ENCODE results near the gene NRTN.
"Not testable (repeated sequence)": the region's sequence is repeated elsewhere in the genome, so short reads cannot be mapped to it uniquely, and the experiment has no call there.

The NRTN gene

GRCh38 chr19:5850189-5850588, 45.3 kb downstream of the NRTN start:
- no peak overlapping the region for H3K4me3 ChIP-seq (ENCODE audit: low read length, poor library complexity, severe bottlenecking)
- no peak overlapping the region for H2AFZ ChIP-seq (ENCODE audit: low read length)
- no peaks in the 10 kb centered on the region for H3K79me2 ChIP-seq (ENCODE audit: insufficient read depth, low read length)
- no peaks in the 10 kb centered on the region for H3K36me3 ChIP-seq (ENCODE audit: insufficient read depth, low read length)
- no peaks in the 10 kb centered on the region for H4K20me1 ChIP-seq (ENCODE audit: insufficient read depth, low read length, poor library complexity, severe bottlenecking)
- H3K4me2 ChIP-seq (ENCODE audit: low read depth, low read length, poor library complexity, severe bottlenecking): no peak overlapping the region
- no peak for TF ChIP-seq CTCF (conservative IDR thresholded peaks at IDR 0.05; ENCODE audit: low read length)
- TF ChIP-seq EZH2phosphoT487 (IDR thresholded peaks at IDR 0.05; ENCODE audit: borderline replicate concordance): no peak
- H3K27me3 ChIP-seq (ENCODE audit: insufficient read depth, low read length, poor library complexity, severe bottlenecking): no peaks in the 10 kb centered on the region
- H3F3A ChIP-seq (ENCODE audit: low read depth): no peaks in the 10 kb centered on the region
- no peaks in the 10 kb centered on the region for H3K9me2 ChIP-seq (replicated peaks; ENCODE audit: low read depth, low read length)
- H3K9me3 ChIP-seq (ENCODE audit: insufficient read depth, low read depth, low read length): no peaks in the 10 kb centered on the region
- H3K9ac ChIP-seq (ENCODE audit: low read depth, low read length, poor library complexity, severe bottlenecking): no peak overlapping the region
- no peaks in the 10 kb centered on the region for H3K4me1 ChIP-seq (ENCODE audit: insufficient read depth, low read length, poor library complexity, severe bottlenecking)

- no peak overlapping the region for H3K4me2 ChIP-seq (ENCODE audit: low read depth, low read length, poor library complexity, severe bottlenecking)
- no peaks in the 10 kb centered on the region for H3K9me3 ChIP-seq (ENCODE audit: insufficient read depth, low read depth, low read length)
Observed at GRCh38 chr19:5850743-5851293, 46.0 kb downstream of the NRTN start.

GRCh38 chr19:5851302-5851701, 46.4 kb downstream of the NRTN start, which contains the start of gene FUT3:
TSS of gene FUT3 (minus strand) at chr19:5851449.
- H3K9ac ChIP-seq (ENCODE audit: low read depth, low read length, poor library complexity, severe bottlenecking): no peak within 1 kb of the TSS
- H3K27me3 ChIP-seq (ENCODE audit: insufficient read depth, low read length, poor library complexity, severe bottlenecking): no peaks in the 10 kb centered on the region
- no peaks in the 10 kb centered on the region for H3K79me2 ChIP-seq (ENCODE audit: insufficient read depth, low read length)
- H3K9me2 ChIP-seq (replicated peaks; ENCODE audit: low read depth, low read length): no peaks in the 10 kb centered on the region
- H3K4me3 ChIP-seq (ENCODE audit: low read length, poor library complexity, severe bottlenecking): no peak within 1 kb of the TSS
- no peaks in the 10 kb centered on the region for H3K4me1 ChIP-seq (ENCODE audit: insufficient read depth, low read length, poor library complexity, severe bottlenecking)
- no peaks in the 10 kb centered on the region for H3K9me3 ChIP-seq (ENCODE audit: insufficient read depth, low read depth, low read length)
- no peak within 1 kb of the TSS for H3K4me2 ChIP-seq (ENCODE audit: low read depth, low read length, poor library complexity, severe bottlenecking)
- no peaks in the 10 kb centered on the region for H3F3A ChIP-seq (ENCODE audit: low read depth)
- TF ChIP-seq CTCF (conservative IDR thresholded peaks at IDR 0.05; ENCODE audit: low read length) (no peak), EZH2phosphoT487 (IDR thresholded peaks at IDR 0.05; ENCODE audit: borderline replicate concordance) (no peak)
- no peak within 1 kb of the TSS for H2AFZ ChIP-seq (ENCODE audit: low read length)
- H3K36me3 ChIP-seq (ENCODE audit: insufficient read depth, low read length): no peaks in the 10 kb centered on the region
- H4K20me1 ChIP-seq (ENCODE audit: insufficient read depth, low read length, poor library complexity, severe bottlenecking): no peaks in the 10 kb centered on the region

More at GRCh38 chr19:5850743-5851293, 46.0 kb downstream of the NRTN start:
- Histone ChIP-seq H3K27me3 (ENCODE audit: insufficient read depth, low read length, poor library complexity, severe bottlenecking) (no peaks in the 10 kb centered on the region), H3K79me2 (ENCODE audit: insufficient read depth, low read length) (no peaks in the 10 kb centered on the region), H3K36me3 (ENCODE audit: insufficient read depth, low read length) (no peaks in the 10 kb centered on the region), H2AFZ (ENCODE audit: low read length) (no peak overlapping the region), H3K9me2 (replicated peaks; ENCODE audit: low read depth, low read length) (no peaks in the 10 kb centered on the region), H4K20me1 (ENCODE audit: insufficient read depth, low read length, poor library complexity, severe bottlenecking) (no peaks in the 10 kb centered on the region), H3K4me1 (ENCODE audit: insufficient read depth, low read length, poor library complexity, severe bottlenecking) (no peaks in the 10 kb centered on the region), H3F3A (ENCODE audit: low read depth) (no peaks in the 10 kb centered on the region), H3K9ac (ENCODE audit: low read depth, low read length, poor library complexity, severe bottlenecking) (no peak overlapping the region), H3K4me3 (ENCODE audit: low read length, poor library complexity, severe bottlenecking) (no peak overlapping the region)
- TF ChIP-seq CTCF (conservative IDR thresholded peaks at IDR 0.05; ENCODE audit: low read length) (no peak), EZH2phosphoT487 (IDR thresholded peaks at IDR 0.05; ENCODE audit: borderline replicate concordance) (no peak)

GRCh38 chr19:5854121-5854520, 49.3 kb downstream of the NRTN start:
- H3K4me2 ChIP-seq (ENCODE audit: low read depth, low read length, poor library complexity, severe bottlenecking); H3F3A ChIP-seq (ENCODE audit: low read depth); H3K79me2 ChIP-seq (ENCODE audit: insufficient read depth, low read length); H3K4me3 ChIP-seq (ENCODE audit: low read length, poor library complexity, severe bottlenecking); H4K20me1 ChIP-seq (ENCODE audit: insufficient read depth, low read length, poor library complexity, severe bottlenecking); H2AFZ ChIP-seq (ENCODE audit: low read length); H3K36me3 ChIP-seq (ENCODE audit: insufficient read depth, low read length); H3K4me1 ChIP-seq (ENCODE audit: insufficient read depth, low read length, poor library complexity, severe bottlenecking); H3K9me2 ChIP-seq (replicated peaks; ENCODE audit: low read depth, low read length); H3K9me3 ChIP-seq (ENCODE audit: insufficient read depth, low read depth, low read length); H3K27me3 ChIP-seq (ENCODE audit: insufficient read depth, low read length, poor library complexity, severe bottlenecking); H3K9ac ChIP-seq (ENCODE audit: low read depth, low read length, poor library complexity, severe bottlenecking): not testable (repeated sequence)

GRCh38 chr19:5855151-5855550, 50.3 kb downstream of the NRTN start:
- not testable (repeated sequence) for H3K9ac ChIP-seq (ENCODE audit: low read depth, low read length, poor library complexity, severe bottlenecking); H3K9me3 ChIP-seq (ENCODE audit: insufficient read depth, low read depth, low read length); H3K79me2 ChIP-seq (ENCODE audit: insufficient read depth, low read length); H3K9me2 ChIP-seq (replicated peaks; ENCODE audit: low read depth, low read length); H4K20me1 ChIP-seq (ENCODE audit: insufficient read depth, low read length, poor library complexity, severe bottlenecking); H2AFZ ChIP-seq (ENCODE audit: low read length); H3K4me2 ChIP-seq (ENCODE audit: low read depth, low read length, poor library complexity, severe bottlenecking); H3K4me1 ChIP-seq (ENCODE audit: insufficient read depth, low read length, poor library complexity, severe bottlenecking); H3K36me3 ChIP-seq (ENCODE audit: insufficient read depth, low read length); H3K27me3 ChIP-seq (ENCODE audit: insufficient read depth, low read length, poor library complexity, severe bottlenecking); H3K4me3 ChIP-seq (ENCODE audit: low read length, poor library complexity, severe bottlenecking); H3F3A ChIP-seq (ENCODE audit: low read depth)
